ENCODE results near the gene FAM174B.

DNA sequence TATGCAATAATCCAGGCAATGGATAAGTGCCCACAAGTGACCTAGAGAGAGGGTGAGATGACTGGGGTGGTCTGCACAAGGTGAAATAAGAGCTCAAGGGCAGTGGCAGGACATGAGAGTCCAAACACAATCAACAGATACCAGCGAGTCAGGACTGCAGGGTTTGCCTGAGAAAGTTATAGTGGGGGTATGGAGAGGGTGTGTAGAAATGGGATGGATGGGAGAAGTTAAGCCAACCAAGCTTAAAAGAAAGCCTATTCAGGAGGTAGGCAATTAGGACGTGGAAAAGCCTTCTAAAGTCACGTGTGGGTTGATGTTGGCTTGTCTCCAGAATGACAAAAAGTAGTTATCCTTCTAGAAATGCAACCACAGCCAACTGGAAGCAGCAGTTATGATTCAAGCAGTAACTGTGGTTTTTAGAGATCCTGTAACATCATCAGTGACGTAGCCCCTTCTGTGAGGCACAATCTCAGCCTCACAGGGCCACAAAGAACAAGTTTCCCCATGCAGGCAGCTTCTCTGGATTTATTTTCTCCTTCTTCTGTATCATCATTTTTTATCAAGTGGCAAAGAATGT is 56.1 kb downstream of the FAM174B start:
- TF ChIP-seq TAF1 (IDR thresholded peaks at IDR 0.05; ENCODE audit: borderline replicate concordance, insufficient read depth, low read length) (no peak), POLR2AphosphoS5 (IDR thresholded peaks at IDR 0.05; ENCODE audit: low read depth, low read length) (no peak), SIN3A (IDR thresholded peaks at IDR 0.05; ENCODE audit: borderline replicate concordance, insufficient read depth, low read length) (no peak)
- TF ChIP-seq, protein P1, sequence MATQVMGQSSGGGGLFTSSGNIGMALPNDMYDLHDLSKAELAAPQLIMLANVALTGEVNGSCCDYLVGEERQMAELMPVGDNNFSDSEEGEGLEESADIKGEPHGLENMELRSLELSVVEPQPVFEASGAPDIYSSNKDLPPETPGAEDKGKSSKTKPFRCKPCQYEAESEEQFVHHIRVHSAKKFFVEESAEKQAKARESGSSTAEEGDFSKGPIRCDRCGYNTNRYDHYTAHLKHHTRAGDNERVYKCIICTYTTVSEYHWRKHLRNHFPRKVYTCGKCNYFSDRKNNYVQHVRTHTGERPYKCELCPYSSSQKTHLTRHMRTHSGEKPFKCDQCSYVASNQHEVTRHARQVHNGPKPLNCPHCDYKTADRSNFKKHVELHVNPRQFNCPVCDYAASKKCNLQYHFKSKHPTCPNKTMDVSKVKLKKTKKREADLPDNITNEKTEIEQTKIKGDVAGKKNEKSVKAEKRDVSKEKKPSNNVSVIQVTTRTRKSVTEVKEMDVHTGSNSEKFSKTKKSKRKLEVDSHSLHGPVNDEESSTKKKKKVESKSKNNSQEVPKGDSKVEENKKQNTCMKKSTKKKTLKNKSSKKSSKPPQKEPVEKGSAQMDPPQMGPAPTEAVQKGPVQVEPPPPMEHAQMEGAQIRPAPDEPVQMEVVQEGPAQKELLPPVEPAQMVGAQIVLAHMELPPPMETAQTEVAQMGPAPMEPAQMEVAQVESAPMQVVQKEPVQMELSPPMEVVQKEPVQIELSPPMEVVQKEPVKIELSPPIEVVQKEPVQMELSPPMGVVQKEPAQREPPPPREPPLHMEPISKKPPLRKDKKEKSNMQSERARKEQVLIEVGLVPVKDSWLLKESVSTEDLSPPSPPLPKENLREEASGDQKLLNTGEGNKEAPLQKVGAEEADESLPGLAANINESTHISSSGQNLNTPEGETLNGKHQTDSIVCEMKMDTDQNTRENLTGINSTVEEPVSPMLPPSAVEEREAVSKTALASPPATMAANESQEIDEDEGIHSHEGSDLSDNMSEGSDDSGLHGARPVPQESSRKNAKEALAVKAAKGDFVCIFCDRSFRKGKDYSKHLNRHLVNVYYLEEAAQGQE (IDR thresholded peaks at IDR 0.05; ENCODE audit: insufficient read depth in 1 of 2, low read depth in 2 of 2, low read length in 2 of 2): no peak
